Measurements from ENCODE around the gene CDK1.

CDK1 gene

DNA sequence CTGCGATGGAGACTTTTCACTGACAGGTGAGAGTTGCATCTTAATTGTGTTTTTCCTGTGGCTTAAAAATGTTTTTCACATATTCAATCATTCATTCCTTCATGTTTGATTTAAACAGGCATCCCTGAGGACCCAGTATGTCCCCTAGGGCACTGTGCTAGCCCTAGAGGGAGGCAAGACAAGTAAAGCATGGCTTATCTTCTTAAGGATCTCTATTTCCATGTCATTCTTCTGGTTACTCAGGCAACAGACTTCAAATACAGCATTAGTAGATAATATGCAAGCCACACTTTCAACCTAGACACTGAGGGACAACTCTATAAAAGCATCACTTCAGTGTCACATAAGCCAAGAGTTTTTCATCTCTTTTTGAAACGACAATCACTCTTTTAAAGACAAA is 29.2 kb downstream of the CDK1 start:
- H3K27ac Mint-ChIP-seq = no peak overlapping the region
- H3K9me3 Mint-ChIP-seq = no peaks in the 10 kb centered on the region
- no peaks in the 10 kb centered on the region for H3K27me3 Mint-ChIP-seq (ENCODE audit: low read depth, poor library complexity)
- no peak for TF ChIP-seq CTCF (IDR thresholded peaks at IDR 0.05)
- H3K4me3 Mint-ChIP-seq = no peak overlapping the region
- DNase-seq = no peak
- H3K36me3 Mint-ChIP-seq (ENCODE audit: low read depth) = no peaks in the 10 kb centered on the region
- peaks cover 7% of the 10 kb centered on the region for H3K4me1 Mint-ChIP-seq

GRCh38 chr10:60808036-60808435 is 29.8 kb downstream of the CDK1 start:
- no peak for TF ChIP-seq CTCF (IDR thresholded peaks at IDR 0.05)
- no peak for DNase-seq
- no peak overlapping the region for H3K27ac Mint-ChIP-seq
- no peaks in the 10 kb centered on the region for H3K27me3 Mint-ChIP-seq (ENCODE audit: low read depth, poor library complexity)
- peaks cover 5% of the 10 kb centered on the region for H3K4me1 Mint-ChIP-seq
- no peak overlapping the region for H3K4me3 Mint-ChIP-seq
- H3K9me3 Mint-ChIP-seq = no peaks in the 10 kb centered on the region
- no peaks in the 10 kb centered on the region for H3K36me3 Mint-ChIP-seq (ENCODE audit: low read depth)

GRCh38 chr10:60809157-60809556 is 30.9 kb downstream of the CDK1 start:
- Mint-ChIP-seq H3K27me3 (ENCODE audit: low read depth, poor library complexity) (no peaks in the 10 kb centered on the region), H3K27ac (no peak overlapping the region), H3K36me3 (ENCODE audit: low read depth) (no peaks in the 10 kb centered on the region), H3K4me3 (no peak overlapping the region), H3K4me1 (no peaks in the 10 kb centered on the region), H3K9me3 (no peaks in the 10 kb centered on the region)
- DNase-seq = no peak
- no peak for TF ChIP-seq CTCF (IDR thresholded peaks at IDR 0.05)

- no peak overlapping the region for H3K4me3 Mint-ChIP-seq
- no peaks in the 10 kb centered on the region for H3K4me1 Mint-ChIP-seq
- no peak overlapping the region for H3K27ac Mint-ChIP-seq
- no peaks in the 10 kb centered on the region for H3K36me3 Mint-ChIP-seq (ENCODE audit: low read depth)
- TF ChIP-seq CTCF (IDR thresholded peaks at IDR 0.05) = no peak
- no peak for DNase-seq
- no peaks in the 10 kb centered on the region for H3K9me3 Mint-ChIP-seq
- H3K27me3 Mint-ChIP-seq (ENCODE audit: low read depth, poor library complexity) = no peaks in the 10 kb centered on the region
Observed at GRCh38 chr10:60810437-60811182, 32.3 kb downstream of the CDK1 start.

- DNase-seq = peak; percentile 48
- H3K27me3 Mint-ChIP-seq (ENCODE audit: low read depth, poor library complexity) = no peaks in the 10 kb centered on the region
- H3K4me3 Mint-ChIP-seq = no peak overlapping the region
Observed at GRCh38 chr10:60816628-60817397, 38.5 kb downstream of the CDK1 start.

More at GRCh38 chr10:60816628-60817397, 38.5 kb downstream of the CDK1 start:
- Mint-ChIP-seq H3K27ac (no peak overlapping the region), H3K36me3 (ENCODE audit: low read depth) (no peaks in the 10 kb centered on the region), H3K9me3 (no peaks in the 10 kb centered on the region), H3K4me1 (peaks cover 53% of the 10 kb centered on the region)
- TF ChIP-seq CTCF (IDR thresholded peaks at IDR 0.05) = peak; percentile 84

Data from nephron progenitor cell (in vitro differentiated cells).